WTC11 (cell line): ENCODE measurements around the gene ZNF599.

ENCODE experiments used
- CREB1 ChIP-seq: sonication (generic); formaldehyde crosslinking; IDR thresholded peaks from 2 replicates; pipeline ENCODE4 v1.8.0; 2023; ENCODE audit warnings: mild to moderate bottlenecking, missing genetic modification reagents
- TF ChIP-seq, protein P1 (sequence below): sonication (generic); formaldehyde crosslinking; IDR thresholded peaks from 2 replicates; pipeline ENCODE4 v1.8.0; 2023; ENCODE audit warnings: mild to moderate bottlenecking, missing genetic modification reagents
- TF ChIP-seq, protein P2 (sequence below): fragments of 200-600 bp; IDR thresholded peaks from 2 replicates; pipeline ENCODE4 v1.8.0; 2022; ENCODE audit warnings: antibody characterized with exemption

DNA sequence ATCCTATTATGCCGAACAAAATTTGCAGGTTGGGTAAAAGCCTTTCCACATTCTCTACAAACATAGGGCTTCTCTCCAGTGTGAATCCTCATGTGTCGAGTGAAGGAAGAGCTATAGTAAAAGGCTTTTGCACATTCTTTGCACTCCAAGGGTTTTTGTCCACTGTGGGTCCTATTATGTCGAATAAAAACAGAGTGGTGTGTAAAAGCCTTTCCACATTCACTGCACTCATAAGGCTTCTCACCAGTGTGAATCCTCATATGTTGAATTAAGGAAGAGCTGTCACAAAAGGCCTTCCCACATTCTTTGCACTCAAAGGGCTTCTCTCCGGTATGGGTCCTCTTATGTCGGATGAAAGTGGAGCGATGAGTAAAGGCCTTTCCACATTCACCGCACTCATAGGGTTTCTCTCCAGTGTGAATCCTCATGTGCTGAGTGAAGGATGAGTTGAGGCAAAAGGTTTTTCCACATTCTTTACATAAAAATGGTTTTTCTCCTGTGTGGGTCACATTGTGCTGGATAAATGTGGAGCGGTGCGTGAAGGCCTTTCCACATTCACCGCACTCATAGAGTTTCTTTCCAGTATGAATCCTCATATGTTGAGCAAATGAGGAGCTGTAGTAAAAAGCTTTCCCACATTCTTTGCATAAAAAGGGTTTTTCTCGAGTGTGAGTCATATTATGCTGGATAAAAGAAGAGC, 13.6 kb downstream of the ZNF599 start:
- TF ChIP-seq, protein P1, sequence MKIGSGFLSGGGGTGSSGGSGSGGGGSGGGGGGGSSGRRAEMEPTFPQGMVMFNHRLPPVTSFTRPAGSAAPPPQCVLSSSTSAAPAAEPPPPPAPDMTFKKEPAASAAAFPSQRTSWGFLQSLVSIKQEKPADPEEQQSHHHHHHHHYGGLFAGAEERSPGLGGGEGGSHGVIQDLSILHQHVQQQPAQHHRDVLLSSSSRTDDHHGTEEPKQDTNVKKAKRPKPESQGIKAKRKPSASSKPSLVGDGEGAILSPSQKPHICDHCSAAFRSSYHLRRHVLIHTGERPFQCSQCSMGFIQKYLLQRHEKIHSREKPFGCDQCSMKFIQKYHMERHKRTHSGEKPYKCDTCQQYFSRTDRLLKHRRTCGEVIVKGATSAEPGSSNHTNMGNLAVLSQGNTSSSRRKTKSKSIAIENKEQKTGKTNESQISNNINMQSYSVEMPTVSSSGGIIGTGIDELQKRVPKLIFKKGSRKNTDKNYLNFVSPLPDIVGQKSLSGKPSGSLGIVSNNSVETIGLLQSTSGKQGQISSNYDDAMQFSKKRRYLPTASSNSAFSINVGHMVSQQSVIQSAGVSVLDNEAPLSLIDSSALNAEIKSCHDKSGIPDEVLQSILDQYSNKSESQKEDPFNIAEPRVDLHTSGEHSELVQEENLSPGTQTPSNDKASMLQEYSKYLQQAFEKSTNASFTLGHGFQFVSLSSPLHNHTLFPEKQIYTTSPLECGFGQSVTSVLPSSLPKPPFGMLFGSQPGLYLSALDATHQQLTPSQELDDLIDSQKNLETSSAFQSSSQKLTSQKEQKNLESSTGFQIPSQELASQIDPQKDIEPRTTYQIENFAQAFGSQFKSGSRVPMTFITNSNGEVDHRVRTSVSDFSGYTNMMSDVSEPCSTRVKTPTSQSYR (CRISPR knock-in tag), result no peak
- TF ChIP-seq, protein P2, sequence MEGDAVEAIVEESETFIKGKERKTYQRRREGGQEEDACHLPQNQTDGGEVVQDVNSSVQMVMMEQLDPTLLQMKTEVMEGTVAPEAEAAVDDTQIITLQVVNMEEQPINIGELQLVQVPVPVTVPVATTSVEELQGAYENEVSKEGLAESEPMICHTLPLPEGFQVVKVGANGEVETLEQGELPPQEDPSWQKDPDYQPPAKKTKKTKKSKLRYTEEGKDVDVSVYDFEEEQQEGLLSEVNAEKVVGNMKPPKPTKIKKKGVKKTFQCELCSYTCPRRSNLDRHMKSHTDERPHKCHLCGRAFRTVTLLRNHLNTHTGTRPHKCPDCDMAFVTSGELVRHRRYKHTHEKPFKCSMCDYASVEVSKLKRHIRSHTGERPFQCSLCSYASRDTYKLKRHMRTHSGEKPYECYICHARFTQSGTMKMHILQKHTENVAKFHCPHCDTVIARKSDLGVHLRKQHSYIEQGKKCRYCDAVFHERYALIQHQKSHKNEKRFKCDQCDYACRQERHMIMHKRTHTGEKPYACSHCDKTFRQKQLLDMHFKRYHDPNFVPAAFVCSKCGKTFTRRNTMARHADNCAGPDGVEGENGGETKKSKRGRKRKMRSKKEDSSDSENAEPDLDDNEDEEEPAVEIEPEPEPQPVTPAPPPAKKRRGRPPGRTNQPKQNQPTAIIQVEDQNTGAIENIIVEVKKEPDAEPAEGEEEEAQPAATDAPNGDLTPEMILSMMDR, result no peak
- TF ChIP-seq CREB1 (CRISPR knock-in tag), result no peak
